Tibial nerve (tissue), 4 donors: ENCODE measurements around the gene PDZD2.

Experiments
- CTCF ChIP-seq, 5 experiments: fragments of 200-600 bp in 3 of 5; fragments of 450-650 bp in 2 of 5; sonication (generic) in 3 of 5; IDR thresholded peaks; one replicate each; pipeline ENCODE4 v1.5.1; 2016 to 2019; ENCODE audit warnings: antibody characterized with exemption in 5 of 5, mild to moderate bottlenecking in 3 of 5, moderate library complexity in 2 of 5
- EP300 ChIP-seq, 2 donors: sonication (generic); formaldehyde crosslinking; IDR thresholded peaks; one replicate each; pipeline ENCODE4 v1.6.1; 2017; ENCODE audit warnings: antibody characterized with exemption in 2 of 2, mild to moderate bottlenecking in 1 of 2
- POLR2A ChIP-seq, 2 donors: fragments of 450-650 bp; IDR thresholded peaks; one replicate each; pipeline ENCODE4 v1.6.1; 2017; ENCODE audit warnings: antibody characterized with exemption in 2 of 2, mild to moderate bottlenecking in 2 of 2, moderate library complexity in 2 of 2

GRCh38 chr5:31901807-31902530 lies 263.0 kb downstream of the PDZD2 start:
- no peak for TF ChIP-seq CTCF (IDR thresholded peaks at IDR 0.05)
- TF ChIP-seq POLR2A (IDR thresholded peaks at IDR 0.05): no peak
- no peak for TF ChIP-seq EP300 (IDR thresholded peaks at IDR 0.05)
